GM12801 (cell line): ENCODE data around the gene NFIX.

Experiments used
- TF ChIP-seq, protein P1 (sequence below): IDR thresholded peaks from one replicate; pipeline ENCODE4 v1.5.1; 2011; ENCODE audit warnings: control low read depth; ENCODE audit not compliant: insufficient read length; ENCODE audit errors: extremely low read depth

NFIX gene

DNA sequence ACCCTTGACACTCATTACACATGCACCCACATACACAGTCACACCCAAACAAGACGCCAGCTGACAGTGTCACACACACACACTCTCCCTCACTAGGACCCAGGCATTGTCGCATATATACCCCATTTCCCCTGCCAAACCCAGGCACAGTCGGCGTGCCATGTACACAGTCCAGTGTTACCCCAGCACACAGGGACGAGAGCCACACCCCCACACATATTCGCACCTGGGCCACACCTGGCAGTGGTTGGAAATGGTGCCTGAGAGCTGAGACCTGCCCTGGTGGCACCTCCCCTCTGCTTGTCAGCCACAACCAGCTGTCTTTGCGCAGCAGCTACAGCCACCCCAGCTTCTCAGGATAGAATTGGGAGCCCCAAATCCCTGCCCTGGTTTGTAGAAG lies 9.0 kb downstream of the NFIX start:
- TF ChIP-seq, protein P1, sequence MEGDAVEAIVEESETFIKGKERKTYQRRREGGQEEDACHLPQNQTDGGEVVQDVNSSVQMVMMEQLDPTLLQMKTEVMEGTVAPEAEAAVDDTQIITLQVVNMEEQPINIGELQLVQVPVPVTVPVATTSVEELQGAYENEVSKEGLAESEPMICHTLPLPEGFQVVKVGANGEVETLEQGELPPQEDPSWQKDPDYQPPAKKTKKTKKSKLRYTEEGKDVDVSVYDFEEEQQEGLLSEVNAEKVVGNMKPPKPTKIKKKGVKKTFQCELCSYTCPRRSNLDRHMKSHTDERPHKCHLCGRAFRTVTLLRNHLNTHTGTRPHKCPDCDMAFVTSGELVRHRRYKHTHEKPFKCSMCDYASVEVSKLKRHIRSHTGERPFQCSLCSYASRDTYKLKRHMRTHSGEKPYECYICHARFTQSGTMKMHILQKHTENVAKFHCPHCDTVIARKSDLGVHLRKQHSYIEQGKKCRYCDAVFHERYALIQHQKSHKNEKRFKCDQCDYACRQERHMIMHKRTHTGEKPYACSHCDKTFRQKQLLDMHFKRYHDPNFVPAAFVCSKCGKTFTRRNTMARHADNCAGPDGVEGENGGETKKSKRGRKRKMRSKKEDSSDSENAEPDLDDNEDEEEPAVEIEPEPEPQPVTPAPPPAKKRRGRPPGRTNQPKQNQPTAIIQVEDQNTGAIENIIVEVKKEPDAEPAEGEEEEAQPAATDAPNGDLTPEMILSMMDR: no peak

DNA sequence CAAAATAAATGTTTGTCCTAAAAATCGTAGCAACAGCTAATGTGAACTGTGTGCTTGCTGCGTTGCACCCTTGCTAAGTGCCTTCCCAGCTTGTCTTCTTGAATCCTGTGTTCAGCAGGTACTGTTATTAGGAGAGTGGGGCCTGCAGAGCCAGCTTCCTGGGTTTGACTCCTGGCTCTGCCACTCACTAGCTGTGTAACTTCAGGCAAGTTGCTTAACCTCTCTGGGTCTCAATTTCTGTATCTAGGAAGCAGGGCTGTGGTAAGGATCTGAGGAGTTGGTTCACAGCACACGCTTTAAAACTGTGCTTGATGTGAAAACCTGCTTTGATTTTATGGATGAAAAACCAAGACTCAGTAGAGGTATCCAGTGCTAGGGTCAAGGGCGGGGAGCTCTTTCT lies 10.0 kb downstream of the NFIX start:
- TF ChIP-seq, protein P1: no peak

DNA sequence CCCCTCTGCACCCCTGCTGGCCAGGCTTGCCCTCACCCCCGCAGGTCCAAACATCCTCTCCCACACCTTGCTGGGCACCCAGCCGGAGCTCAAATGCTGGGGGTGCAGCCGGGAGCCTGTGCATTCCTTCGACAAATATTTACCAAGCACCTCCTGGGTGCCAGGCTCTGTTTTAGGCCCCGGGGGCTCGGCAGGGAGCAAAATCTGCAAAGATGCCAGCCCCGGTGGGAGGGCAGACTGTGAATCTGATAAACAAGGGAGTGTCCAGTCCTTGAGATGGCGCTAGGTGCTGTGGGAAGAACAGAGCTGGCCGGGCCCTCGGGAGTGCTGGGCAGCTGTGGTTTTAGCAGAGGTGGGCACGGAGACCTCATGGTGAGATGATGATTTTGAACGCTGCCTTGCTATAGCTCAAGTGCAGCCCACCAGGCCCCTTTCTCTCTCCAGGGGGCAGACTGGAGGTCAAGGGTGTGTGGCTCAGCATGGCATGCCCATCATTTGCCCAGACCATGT lies 10.6 kb downstream of the NFIX start:
- TF ChIP-seq, protein P1: no peak

GRCh38 chr19:13006431-13007281 lies 11.4 kb downstream of the NFIX start:
- TF ChIP-seq, protein P1: no peak

DNA sequence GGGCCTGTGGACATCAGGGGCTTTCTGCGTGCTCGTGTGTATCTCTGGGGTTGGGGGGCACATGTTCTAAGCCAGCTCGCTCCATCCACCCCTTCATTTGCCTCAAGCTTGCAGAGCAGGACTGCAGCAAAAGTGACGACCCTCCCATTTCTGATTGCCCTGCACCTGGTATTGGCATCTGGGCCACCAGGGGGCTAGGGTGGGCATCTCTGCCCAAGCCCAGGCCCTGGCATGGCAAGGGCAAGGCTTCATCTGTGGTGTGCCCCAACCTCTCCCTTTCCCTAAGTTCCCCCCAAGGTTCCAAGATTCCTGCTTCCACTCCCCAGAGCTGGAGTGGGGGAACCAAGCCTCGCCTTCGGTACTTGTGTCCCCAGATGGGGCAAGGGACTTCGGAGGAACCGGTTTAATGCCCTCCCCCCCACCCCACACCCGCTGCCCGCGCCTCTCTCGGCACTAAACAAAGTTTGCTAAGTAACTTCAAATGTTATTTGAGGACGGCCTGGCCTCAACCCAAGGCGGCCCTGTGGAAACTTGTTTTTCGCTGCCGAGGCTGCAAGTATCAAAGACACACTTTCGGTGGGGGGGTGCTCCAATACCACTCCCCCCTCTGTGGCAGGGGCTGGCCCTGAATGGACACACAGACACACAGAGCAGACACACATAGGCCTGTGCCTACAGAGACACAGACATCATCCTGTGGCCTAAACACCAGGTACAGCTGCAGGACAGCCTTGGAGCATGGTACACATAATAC lies 12.2 kb downstream of the NFIX start:
- TF ChIP-seq, protein P1: no peak

GRCh38 chr19:13008926-13009787 lies 13.9 kb downstream of the NFIX start:
- TF ChIP-seq, protein P1: no peak
